H1 (cell line): ENCODE data around the gene RAMP1. TPM values are rescaled to one million over a fixed set of nuclear protein-coding genes. Genes with fewer than 3 reads are reported as not detected.

Experiments
- ATF3 ChIP-seq: IDR thresholded peaks from 2 replicates; pipeline ENCODE4 v1.6.1; 2011; ENCODE audit warnings: low read depth, mild to moderate bottlenecking, low read length; ENCODE audit not compliant: insufficient read depth
- PHF8 ChIP-seq: fragments of 200-600 bp; sonication (generic); conservative IDR thresholded peaks from 2 replicates; pipeline ENCODE4 v1.7.1; 2012; ENCODE audit warnings: low read depth, mild to moderate bottlenecking, inconsistent platforms, low read length, moderate library complexity
- TEAD4 ChIP-seq: IDR thresholded peaks from 2 replicates; pipeline ENCODE4 v1.6.1; 2012; ENCODE audit warnings: low read depth, low read length, inconsistent platforms, mixed read lengths
- polyA plus RNA-seq, 7 experiments: library from polyadenylated mRNA; depleted of rRNA in 3 of 7; stranded (reverse) in 5 of 7; unstranded in 2 of 7; fragments of >200 nt in 5 of 7; fragments of 200-250 nt in 2 of 7; gene quantifications; 1 replicate in 5 of 7; 2 replicates in 1 of 7; 4 replicates in 1 of 7; pipeline versions ENCODE4 v1.2.1 to v1.2.3, GENCODE V29; 2011 to 2013; ENCODE audit warnings: missing spikeins in 2 of 7, mixed read lengths in 2 of 7
- total RNA-seq: library from RNA; stranded (reverse); fragmentation: NEBNext Ultra II Directional; extraction: Animal tissue kit (Norgen Biotek cat#: 25700); gene quantifications from 2 replicates; pipeline ENCODE4 v1.2.1, GENCODE V29; 2021

Gene RAMP1
- total and polyA plus RNA-seq, 2 of the 8 experiments (the other 6 are each of a cell fraction or from before 2014, with no cell fraction given), result 0.65 to 4.3 TPM

GRCh38 chr2:237927135-237927534, 67.7 kb downstream of the RAMP1 start (continued):
- TF ChIP-seq ATF3 (no peak), PHF8 (no peak), TEAD4 (no peak)
